CD14-positive monocyte (primary cell): ENCODE results near the gene PRELID3B. TPM values are rescaled to one million over a fixed set of nuclear protein-coding genes. Genes with fewer than 3 reads are reported as not detected.
A peak's percentile ranks its signal among the peaks of the same experiment; 100 is the strongest.

Source experiments
- DNase-seq, 3 donors: peaks; one replicate each; pipeline ENCODE4 v3.0.0-alpha.2; 2011 to 2022
- H2AFZ ChIP-seq: 2 replicates; pipeline ENCODE4 v1.6.0; 2012; ENCODE audit warnings: mild to moderate bottlenecking, low read depth, low read length, inconsistent platforms; ENCODE audit not compliant: insufficient read depth, poor library complexity, severe bottlenecking
- H3K27ac ChIP-seq, 2 donors: 1 replicate in 1 of 2; 2 replicates in 1 of 2; pipeline ENCODE4 v1.5.1; 2012 to 2013; ENCODE audit warnings: low read length in 2 of 2, control low read depth in 1 of 2, inconsistent platforms in 1 of 2, low read depth in 1 of 2, mild to moderate bottlenecking in 1 of 2
- H3K27me3 ChIP-seq, 2 donors: one replicate each; pipeline versions ENCODE4 v1.6.0 to v1.6.1; 2011 to 2013; ENCODE audit warnings: low read length in 2 of 2; ENCODE audit not compliant: control insufficient read depth in 2 of 2, insufficient read depth in 2 of 2
- H3K36me3 ChIP-seq, 2 donors: replicated peaks in 1 of 2; 1 replicate in 1 of 2; 2 replicates in 1 of 2; pipeline versions ENCODE4 v1.5.1 to v1.6.1; 2012 to 2013; ENCODE audit warnings: low read length in 2 of 2, control low read depth in 1 of 2, inconsistent platforms in 1 of 2, mild to moderate bottlenecking in 1 of 2; ENCODE audit not compliant: insufficient read depth in 2 of 2, control insufficient read depth in 1 of 2
- H3K4me1 ChIP-seq, 2 donors: 1 replicate in 1 of 2; 2 replicates in 1 of 2; pipeline versions ENCODE4 v1.5.1 to v1.6.1; 2012 to 2013; ENCODE audit warnings: low read length in 2 of 2, control low read depth in 1 of 2, inconsistent platforms in 1 of 2, mild to moderate bottlenecking in 1 of 2, moderate library complexity in 1 of 2; ENCODE audit not compliant: insufficient read depth in 2 of 2, control insufficient read depth in 1 of 2
- H3K4me2 ChIP-seq: replicated peaks from 2 replicates; pipeline ENCODE3; 2012; ENCODE audit warnings: low read length, moderate library complexity, mild to moderate bottlenecking; ENCODE audit not compliant: poor library complexity, severe bottlenecking; ENCODE audit errors: extremely low read depth
- H3K4me3 ChIP-seq, 3 experiments: fragments of 200-600 bp in 1 of 3; sonication (generic) in 1 of 3; replicated peaks in 1 of 3; 1 replicate in 2 of 3; 2 replicates in 1 of 3; pipeline ENCODE4 v1.5.1; 2011 to 2013; ENCODE audit warnings: low read length in 3 of 3, mild to moderate bottlenecking in 3 of 3, control low read depth in 2 of 3, low read depth in 2 of 3, inconsistent platforms in 1 of 3, moderate library complexity in 1 of 3
- H3K79me2 ChIP-seq: 2 replicates; pipeline ENCODE4 v1.6.0; 2012; ENCODE audit warnings: mild to moderate bottlenecking, control low read depth, inconsistent platforms, low read length, moderate library complexity; ENCODE audit not compliant: insufficient read depth
- H3K9ac ChIP-seq: 2 replicates; pipeline ENCODE4 v1.6.0; 2017; ENCODE audit warnings: low read length, mild to moderate bottlenecking; ENCODE audit not compliant: insufficient read depth, poor library complexity, severe bottlenecking
- H3K9me3 ChIP-seq, 2 donors: replicated peaks in 1 of 2; 1 replicate in 1 of 2; 2 replicates in 1 of 2; pipeline versions ENCODE4 v1.5.1 to v1.6.1; 2012 to 2013; ENCODE audit warnings: low read length in 2 of 2, control low read depth in 1 of 2; ENCODE audit not compliant: control insufficient read depth in 1 of 2, insufficient read depth in 1 of 2
- H4K20me1 ChIP-seq: 2 replicates; pipeline ENCODE4 v1.6.0; 2012; ENCODE audit warnings: mild to moderate bottlenecking, low read length, control low read depth, moderate library complexity; ENCODE audit not compliant: insufficient read depth
- H3K27ac Mint-ChIP-seq, 7 donors: one replicate each; pipeline ENCODE4 v1.8.0; 2020; ENCODE audit warnings: mild to moderate bottlenecking in 7 of 7, mixed read lengths in 7 of 7, moderate library complexity in 6 of 7, inconsistent platforms in 2 of 7
- H3K27me3 Mint-ChIP-seq, 3 donors: one replicate each; pipeline ENCODE4 v1.8.0; 2021 to 2022; ENCODE audit warnings: low read depth in 3 of 3, mild to moderate bottlenecking in 3 of 3, mixed read lengths in 3 of 3, moderate library complexity in 3 of 3, inconsistent platforms in 1 of 3
- H3K36me3 Mint-ChIP-seq, 2 donors: one replicate each; pipeline ENCODE4 v1.8.0; 2020; ENCODE audit warnings: mixed read lengths in 2 of 2, inconsistent platforms in 1 of 2, mild to moderate bottlenecking in 1 of 2
- H3K4me1 Mint-ChIP-seq: one replicate; pipeline ENCODE4 v1.8.0; 2020; ENCODE audit warnings: mild to moderate bottlenecking, mixed read lengths
- H3K4me3 Mint-ChIP-seq, 2 donors: one replicate each; pipeline ENCODE4 v1.8.0; 2020; ENCODE audit warnings: mild to moderate bottlenecking in 2 of 2, mixed read lengths in 2 of 2, moderate library complexity in 1 of 2
- H3K9me3 Mint-ChIP-seq, 7 donors: one replicate each; pipeline ENCODE4 v1.8.0; 2020 to 2022; ENCODE audit warnings: mixed read lengths in 7 of 7, mild to moderate bottlenecking in 6 of 7, moderate library complexity in 6 of 7, inconsistent platforms in 2 of 7
- CTCF ChIP-seq: fragments of 200-600 bp; IDR thresholded peaks from one replicate; pipeline ENCODE4 v1.8.0; 2022; ENCODE audit warnings: antibody characterized with exemption, mild to moderate bottlenecking
- WGBS: methylation state at CpG from one replicate; pipeline ENCODE4 v1.1.5; 2013; ENCODE audit warnings: missing lambda C conversion rate; ENCODE audit not compliant: insufficient coverage; 5-methylcytosine and 5-hydroxymethylcytosine counted together
- intact Hi-C, 2 donors: fragments of 100-400 bp; cut with micrococcal nuclease; formaldehyde crosslinking; loops; one replicate each; pipeline versions ENCODE4 v1.15.0 to v1.15.1; 2023
- polyA plus RNA-seq, 3 donors: library from polyadenylated mRNA; depleted of rRNA in 1 of 3; unstranded in 2 of 3; stranded (reverse) in 1 of 3; fragments of 300-500 nt in 2 of 3; fragments of >200 nt in 1 of 3; fragmentation: Illumina TruSeq in 2 of 3; gene quantifications; 1 replicate in 2 of 3; 2 replicates in 1 of 3; pipeline ENCODE4 v1.2.3, GENCODE V29; 2012 to 2021

Gene PRELID3B
- polyA plus RNA-seq, 3 donors, result 16.9 to 21.0 (median 20.1) TPM

- Mint-ChIP-seq H3K36me3 (peaks cover 85% of the 10 kb centered on the region in 2 donors), H3K27me3 (peaks cover 0 to 2% (median 0%) of the 10 kb centered on the region in 3 donors), H3K4me1 (peaks cover 48% of the 10 kb centered on the region), H3K27ac (peak overlapping the region in 4 of 7 donors; percentile 13 to 37 (median 28)), H3K4me3 (no peak overlapping the region), H3K9me3 (no peaks in the 10 kb centered on the region)
- no peak for DNase-seq
- no peak for TF ChIP-seq CTCF
- Histone ChIP-seq H3K36me3 (peaks cover 71 to 84% of the 10 kb centered on the region in 2 donors), H3K4me2 (no peak overlapping the region), H3K9ac (no peak overlapping the region), H3K9me3 (no peaks in the 10 kb centered on the region), H3K27ac (no peak overlapping the region), H4K20me1 (peaks cover 95% of the 10 kb centered on the region), H3K4me3 (no peak overlapping the region), H2AFZ (no peak overlapping the region), H3K4me1 (peaks cover 19 to 34% of the 10 kb centered on the region in 2 donors), H3K27me3 (no peaks in the 10 kb centered on the region), H3K79me2 (peaks cover 83% of the 10 kb centered on the region)
- intact Hi-C loops, result loop anchor here in 1 of 2 donors (5.0 kb wide), 1 partner anchor 35 kb away; no protein-coding TSS in a partner anchor
- WGBS, result 71% methylated on average over 1 of the region's 5 CpGs
Observed at GRCh38 chr20:59026904-59027740, 15.5 kb downstream of the PRELID3B start.

DNA sequence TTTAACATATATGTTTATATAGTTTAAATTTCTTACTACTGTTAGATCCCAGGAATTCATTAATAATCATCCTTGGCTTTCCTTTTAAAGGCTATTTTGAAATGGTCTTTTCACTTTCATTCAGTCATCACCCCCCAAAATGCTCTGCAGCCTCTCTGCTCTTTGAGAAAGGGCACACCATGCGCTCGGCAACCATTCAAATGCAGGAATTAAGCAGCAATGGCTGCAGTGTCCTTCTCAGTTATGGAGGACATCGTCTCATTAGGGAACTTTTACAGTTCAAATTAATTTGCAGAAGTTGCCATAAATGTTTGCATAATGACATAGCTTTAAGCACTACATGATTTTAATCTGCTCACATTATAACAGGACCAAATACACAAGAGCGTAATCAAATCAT is 17.1 kb downstream of the PRELID3B start:
- Histone ChIP-seq H3K4me1 (peaks cover 9 to 20% of the 10 kb centered on the region in 2 donors), H3K36me3 (peaks cover 71 to 87% of the 10 kb centered on the region in 2 donors), H3K4me2 (no peak overlapping the region), H3K79me2 (peaks cover 67% of the 10 kb centered on the region), H3K9me3 (no peaks in the 10 kb centered on the region), H3K27ac (peak overlapping the region in 1 of 2 donors; percentile 9), H3K9ac (no peak overlapping the region), H2AFZ (no peak overlapping the region), H3K4me3 (no peak overlapping the region), H3K27me3 (no peaks in the 10 kb centered on the region), H4K20me1 (peaks cover 94% of the 10 kb centered on the region)
- Mint-ChIP-seq H3K4me3 (no peak overlapping the region), H3K4me1 (peaks cover 35% of the 10 kb centered on the region), H3K27ac (peak overlapping the region in 3 of 7 donors; percentile 3 to 42 (median 36)), H3K36me3 (peaks cover 88 to 95% of the 10 kb centered on the region in 2 donors), H3K9me3 (no peaks in the 10 kb centered on the region), H3K27me3 (peaks cover 0 to 2% (median 0%) of the 10 kb centered on the region in 3 donors)
- DNase-seq, result no peak
- intact Hi-C loops, result loop anchor here in 1 of 2 donors (5.0 kb wide), 1 partner anchor 33 kb away; no protein-coding TSS in a partner anchor
- 82% methylated on average over 4 of the region's 4 CpGs for WGBS
- no peak for TF ChIP-seq CTCF
